ENCODE measurements around the gene HOXB3. TPM values are rescaled to one million over a fixed set of nuclear protein-coding genes. Genes with fewer than 3 reads are reported as not detected.

HOXB3 gene
- total RNA-seq, 2 experiments from 2014 or later: 8.2 to 10.3 TPM

DNA sequence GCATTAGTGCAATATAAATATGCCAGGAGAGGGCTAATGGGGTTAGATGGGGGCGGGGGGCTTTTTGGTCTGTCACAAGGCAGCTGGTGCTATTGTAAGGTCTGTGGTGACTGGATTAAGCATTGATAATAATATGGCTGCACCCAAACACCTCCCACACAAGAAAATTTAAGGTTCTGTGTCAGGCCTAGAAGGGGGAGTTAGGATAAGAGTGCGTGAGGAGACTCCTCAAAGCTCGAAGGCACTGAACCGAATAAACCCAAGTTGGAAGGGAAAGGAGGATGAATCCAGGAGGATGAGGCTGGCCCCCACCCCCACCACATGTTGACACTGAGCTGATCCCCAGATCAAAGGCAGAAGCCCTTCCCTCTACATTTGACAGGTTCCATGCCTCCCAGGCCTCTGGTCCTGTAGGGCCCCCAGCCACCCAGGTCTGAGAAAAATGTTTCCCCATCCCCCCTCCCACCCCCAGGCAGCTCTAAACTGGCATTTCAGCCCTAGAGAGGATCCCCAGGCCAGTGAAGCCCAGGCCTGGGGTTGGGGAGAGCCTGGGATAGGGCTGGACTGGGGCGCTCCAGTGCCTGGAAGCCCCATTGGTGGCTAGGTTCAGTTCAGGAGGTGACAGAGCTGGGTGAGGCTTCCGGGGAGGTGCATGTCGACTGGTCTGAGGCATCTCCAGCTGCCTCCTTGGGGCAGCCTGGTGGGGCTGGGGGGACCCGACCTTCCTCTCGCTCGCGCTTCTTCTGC lies 60.9 kb downstream of the HOXB3 start:
- no peak for ATAC-seq
- no peak for DNase-seq
- H3K4me1 Mint-ChIP-seq (ENCODE audit: low read depth): peaks cover 2% of the 10 kb centered on the region
- H3K4me3 Mint-ChIP-seq: no peak overlapping the region
- ChIA-PET POLR2A (no interaction called here), CTCF (interaction anchor here (1.6 kb wide), 1 partner anchor 13 kb away, joined by 3 read pairs; no protein-coding TSS in a partner anchor)
- peaks cover 36% of the 10 kb centered on the region for H3K27me3 Mint-ChIP-seq (ENCODE audit: low read depth)
- no peak overlapping the region for H3K27ac Mint-ChIP-seq
- H3K9me3 Mint-ChIP-seq (ENCODE audit: insufficient read depth): no peaks in the 10 kb centered on the region
- no peaks in the 10 kb centered on the region for H3K36me3 Mint-ChIP-seq (ENCODE audit: low read depth)

DNA sequence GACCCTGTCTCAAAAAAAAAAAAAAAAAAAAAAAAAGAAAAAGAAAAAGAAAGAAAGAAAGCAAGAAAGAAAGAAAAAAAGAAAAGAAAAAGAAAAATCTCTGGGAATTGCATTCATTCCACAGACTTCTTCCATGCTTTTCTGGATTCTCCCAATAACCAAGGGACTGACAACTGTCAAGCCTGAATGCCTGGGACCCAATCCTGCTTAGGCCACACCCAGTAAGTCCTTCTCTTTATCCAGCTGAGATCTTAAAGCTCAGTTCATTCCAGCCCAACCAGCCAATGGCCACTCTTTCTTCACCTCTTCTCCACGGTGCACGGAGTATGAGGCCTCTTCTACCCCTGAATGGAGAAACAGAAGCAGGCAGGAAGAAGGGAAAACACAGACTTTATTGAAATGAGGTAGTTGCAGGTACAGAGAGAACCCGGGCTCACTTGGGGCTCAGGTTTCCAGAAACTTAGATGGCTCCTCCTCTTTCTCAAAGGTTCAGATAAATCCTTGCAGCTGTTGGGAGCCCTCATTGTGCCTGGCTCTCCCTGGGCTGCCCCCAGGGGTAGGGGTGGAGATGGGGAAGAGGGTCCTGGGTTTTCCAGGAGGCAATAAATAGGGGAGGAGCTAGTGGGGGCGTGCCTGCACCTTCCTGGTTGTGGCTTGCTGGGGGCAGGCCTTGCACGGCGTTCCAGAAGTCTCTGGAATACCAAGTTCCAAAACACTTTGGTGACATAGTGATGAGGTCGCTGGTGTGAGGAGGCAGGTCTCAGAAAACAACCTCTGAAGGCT lies 61.7 kb downstream of the HOXB3 start:
- ATAC-seq (no peak), DNase-seq (no peak)
- Mint-ChIP-seq H3K36me3 (ENCODE audit: low read depth) (no peaks in the 10 kb centered on the region), H3K27ac (no peak overlapping the region), H3K9me3 (ENCODE audit: insufficient read depth) (no peaks in the 10 kb centered on the region), H3K4me1 (ENCODE audit: low read depth) (peaks cover 2% of the 10 kb centered on the region), H3K27me3 (ENCODE audit: low read depth) (peaks cover 40% of the 10 kb centered on the region), H3K4me3 (no peak overlapping the region)
- ChIA-PET POLR2A (no interaction called here), CTCF (interaction anchor here (1.6 kb wide), 1 partner anchor 13 kb away, joined by 3 read pairs; no protein-coding TSS in a partner anchor)

DNA sequence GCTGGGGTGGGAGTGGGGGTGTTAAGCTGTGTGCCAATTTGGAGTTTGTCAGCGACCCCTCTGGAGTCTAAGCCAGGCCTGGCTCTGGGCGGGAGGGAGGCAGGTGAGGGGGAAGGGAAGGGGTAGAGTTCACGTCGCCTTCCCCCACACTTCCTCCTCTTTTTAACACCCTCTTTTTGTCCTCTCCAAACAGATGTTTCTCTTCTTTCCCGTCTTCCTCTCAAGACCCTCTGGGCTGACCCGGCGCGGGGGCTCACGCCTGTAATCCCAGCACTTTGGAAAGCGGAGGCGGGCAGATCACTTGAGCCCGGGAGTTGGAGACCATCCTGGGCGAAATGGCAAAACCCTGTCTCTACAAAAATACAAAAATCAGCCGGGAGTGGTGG lies 62.5 kb downstream of the HOXB3 start:
- Mint-ChIP-seq H3K4me1 (ENCODE audit: low read depth) (peaks cover 2% of the 10 kb centered on the region), H3K4me3 (no peak overlapping the region), H3K27ac (no peak overlapping the region), H3K27me3 (ENCODE audit: low read depth) (peaks cover 46% of the 10 kb centered on the region), H3K9me3 (ENCODE audit: insufficient read depth) (no peaks in the 10 kb centered on the region), H3K36me3 (ENCODE audit: low read depth) (no peaks in the 10 kb centered on the region)
- ATAC-seq: no peak
- ChIA-PET CTCF (interaction anchor here (1.4 kb wide), 1 partner anchor 35 kb away, joined by 3 read pairs; no protein-coding TSS in a partner anchor), POLR2A (no interaction called here)
- no peak for DNase-seq

DNA sequence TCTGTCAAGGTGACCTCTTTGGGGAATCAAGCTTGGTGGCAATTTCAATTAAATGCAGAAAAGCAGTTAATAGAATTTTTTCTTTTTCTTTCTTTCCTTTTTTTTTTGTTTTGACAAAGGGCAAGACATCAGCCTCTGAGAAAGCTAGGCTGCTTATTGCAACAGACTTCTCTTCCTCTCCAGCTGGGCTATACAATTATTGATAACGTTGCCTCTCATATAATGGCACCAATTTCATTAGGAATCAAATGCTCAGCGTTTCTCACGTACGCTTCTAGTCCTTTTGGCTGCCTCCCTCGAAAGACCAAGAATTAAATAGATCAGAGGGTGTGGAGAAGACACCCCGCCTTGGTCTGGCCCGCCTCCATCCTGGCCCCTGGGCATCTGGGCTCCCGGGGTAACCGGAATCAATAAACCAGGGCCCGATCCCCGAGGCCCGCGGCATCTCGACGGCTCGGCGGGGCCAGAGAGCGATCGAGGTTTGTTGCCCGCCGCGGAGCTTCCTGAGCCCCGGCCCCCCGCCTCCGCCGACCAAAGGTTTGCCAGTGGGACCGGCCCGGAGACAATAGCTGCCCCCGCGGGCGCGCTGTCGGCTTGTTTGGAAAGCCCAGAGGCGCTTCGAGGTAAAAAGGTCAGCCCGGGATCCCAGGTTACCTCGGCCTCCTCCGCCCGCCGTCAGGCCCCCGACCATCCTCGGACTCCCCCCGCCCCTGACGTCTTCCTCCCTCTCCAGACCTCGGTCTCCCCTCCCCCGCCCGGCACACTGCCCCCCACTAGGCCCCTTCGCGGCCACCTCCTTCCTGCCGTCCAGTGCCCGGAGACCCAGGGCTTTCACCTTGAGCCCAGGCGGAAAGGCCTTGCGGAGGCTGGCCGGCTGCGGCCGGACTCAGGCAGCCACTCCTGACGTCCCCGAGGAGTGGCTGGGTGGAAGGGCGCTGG lies 63.2 kb downstream of the HOXB3 start:
- DNase-seq: no peak
- ChIA-PET POLR2A (no interaction called here), CTCF (interaction anchor here (0.8 to 1.4 kb wide), 2 partner anchors 13 to 34 kb away, joined by 3 read pairs; no protein-coding TSS in a partner anchor)
- Mint-ChIP-seq H3K4me3 (no peak overlapping the region), H3K9me3 (ENCODE audit: insufficient read depth) (no peaks in the 10 kb centered on the region), H3K36me3 (ENCODE audit: low read depth) (no peaks in the 10 kb centered on the region), H3K27ac (no peak overlapping the region), H3K4me1 (ENCODE audit: low read depth) (peaks cover 2% of the 10 kb centered on the region), H3K27me3 (ENCODE audit: low read depth) (peaks cover 47% of the 10 kb centered on the region)
- no peak for ATAC-seq

DNA sequence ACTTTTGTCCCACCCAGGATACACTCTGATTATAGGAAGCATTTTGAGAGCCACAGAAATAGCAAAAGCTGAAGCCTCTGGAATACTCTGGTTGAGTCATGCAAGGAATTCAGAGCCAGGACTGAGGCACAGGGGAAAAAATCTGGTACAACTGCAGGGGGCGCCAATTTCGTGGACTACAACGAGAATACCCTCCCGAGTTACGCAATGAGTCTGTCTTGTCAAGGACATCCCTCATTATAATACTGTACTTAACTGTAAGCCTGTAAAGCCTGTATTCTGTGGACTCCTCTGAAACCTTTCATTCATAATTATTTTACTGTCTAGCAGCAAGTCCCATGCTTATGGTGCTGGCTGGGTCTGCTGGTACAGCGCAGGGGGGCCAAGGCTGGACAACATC lies 67.0 kb downstream of the HOXB3 start:
- H3K4me1 Mint-ChIP-seq (ENCODE audit: low read depth): peaks cover 14% of the 10 kb centered on the region
- no peaks in the 10 kb centered on the region for H3K9me3 Mint-ChIP-seq (ENCODE audit: insufficient read depth)
- no peaks in the 10 kb centered on the region for H3K36me3 Mint-ChIP-seq (ENCODE audit: low read depth)
- ATAC-seq: no peak
- H3K27me3 Mint-ChIP-seq (ENCODE audit: low read depth): peaks cover 51% of the 10 kb centered on the region
- CTCF ChIA-PET: interaction anchor here (0.8 to 1.7 kb wide), 5 partner anchors 9 to 114 kb away, joined by 3 to 6 read pairs (median 3); no protein-coding TSS in a partner anchor
- H3K27ac Mint-ChIP-seq: no peak overlapping the region
- no peak for DNase-seq
- no peak overlapping the region for H3K4me3 Mint-ChIP-seq
- POLR2A ChIA-PET: interaction anchor here (0.6 kb wide), 1 partner anchor 13 kb away, joined by 3 read pairs; no protein-coding TSS in a partner anchor

DNA sequence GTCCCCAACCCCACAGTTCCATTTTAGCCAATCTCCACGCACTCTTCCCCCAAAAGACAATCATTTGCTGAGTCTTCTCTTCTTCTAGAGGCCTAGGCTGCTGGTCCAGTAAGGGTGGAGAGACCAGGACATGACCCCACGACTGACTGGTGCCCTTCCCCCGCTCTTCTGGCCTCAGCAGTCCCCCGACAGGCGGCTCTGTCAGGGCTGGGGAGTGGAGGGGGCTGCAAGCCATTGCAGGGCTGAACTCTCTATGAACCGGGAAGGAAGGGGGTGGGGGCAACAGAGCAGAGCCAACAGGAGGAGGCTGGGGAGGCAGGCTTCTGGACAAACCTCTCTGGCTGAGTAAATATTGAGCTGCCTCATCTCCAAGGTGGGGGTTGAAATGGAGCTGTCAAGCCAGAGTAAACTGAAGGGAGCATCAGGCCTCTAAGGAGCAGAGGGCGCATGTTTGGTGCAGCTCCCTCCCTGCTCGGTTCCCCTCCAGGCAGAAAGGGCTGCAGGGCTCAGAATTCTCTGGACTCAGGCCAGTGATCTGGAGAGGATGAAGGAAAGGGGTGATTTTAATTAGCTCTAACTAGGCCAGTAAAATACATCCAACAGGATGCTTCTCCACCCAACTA lies 67.9 kb downstream of the HOXB3 start:
- Mint-ChIP-seq H3K27ac (no peak overlapping the region), H3K4me3 (no peak overlapping the region), H3K4me1 (ENCODE audit: low read depth) (peaks cover 13% of the 10 kb centered on the region), H3K36me3 (ENCODE audit: low read depth) (no peaks in the 10 kb centered on the region), H3K9me3 (ENCODE audit: insufficient read depth) (no peaks in the 10 kb centered on the region), H3K27me3 (ENCODE audit: low read depth) (peaks cover 55% of the 10 kb centered on the region)
- DNase-seq (no peak), ATAC-seq (no peak)
- ChIA-PET POLR2A (interaction anchor here (0.5 to 0.6 kb wide), 2 partner anchors 13 to 26 kb away, joined by 3 read pairs; no protein-coding TSS in a partner anchor), CTCF (interaction anchor here (0.5 to 1.7 kb wide), 4 partner anchors 9 to 259 kb away, joined by 3 to 6 read pairs (median 3); no protein-coding TSS in a partner anchor)

DNA sequence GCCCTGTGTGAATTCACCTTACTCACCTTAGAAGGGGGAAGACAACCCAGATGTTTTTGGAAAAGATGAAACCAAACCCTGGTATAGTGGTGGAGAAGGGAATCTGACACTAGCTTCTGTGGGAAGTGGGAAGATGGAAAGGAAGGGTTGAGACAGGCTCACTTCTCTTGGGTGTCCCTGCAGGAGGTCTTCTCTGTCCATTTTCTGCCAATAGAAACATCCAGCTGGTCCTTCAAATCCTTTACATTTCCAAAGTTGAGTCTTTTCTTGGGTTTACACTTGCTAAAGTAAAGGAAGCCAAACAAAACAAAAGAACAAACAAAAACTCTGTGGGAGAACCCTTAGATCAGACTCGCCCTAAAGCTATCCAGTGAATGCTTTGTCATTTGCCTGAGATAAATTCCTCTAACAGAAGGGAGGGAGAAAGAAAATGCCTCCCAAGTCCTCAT lies 69.4 kb downstream of the HOXB3 start:
- H3K27me3 Mint-ChIP-seq (ENCODE audit: low read depth): peaks cover 54% of the 10 kb centered on the region
- CTCF ChIA-PET: interaction anchor here (1.1 to 1.4 kb wide), 2 partner anchors 20 to 258 kb away, joined by 3 read pairs; no protein-coding TSS in a partner anchor
- POLR2A ChIA-PET: no interaction called here
- peaks cover 13% of the 10 kb centered on the region for H3K4me1 Mint-ChIP-seq (ENCODE audit: low read depth)
- DNase-seq (no peak), ATAC-seq (no peak)
- H3K4me3 Mint-ChIP-seq: no peak overlapping the region
- no peak overlapping the region for H3K27ac Mint-ChIP-seq
- no peaks in the 10 kb centered on the region for H3K36me3 Mint-ChIP-seq (ENCODE audit: low read depth)
- H3K9me3 Mint-ChIP-seq (ENCODE audit: insufficient read depth): no peaks in the 10 kb centered on the region

DNA sequence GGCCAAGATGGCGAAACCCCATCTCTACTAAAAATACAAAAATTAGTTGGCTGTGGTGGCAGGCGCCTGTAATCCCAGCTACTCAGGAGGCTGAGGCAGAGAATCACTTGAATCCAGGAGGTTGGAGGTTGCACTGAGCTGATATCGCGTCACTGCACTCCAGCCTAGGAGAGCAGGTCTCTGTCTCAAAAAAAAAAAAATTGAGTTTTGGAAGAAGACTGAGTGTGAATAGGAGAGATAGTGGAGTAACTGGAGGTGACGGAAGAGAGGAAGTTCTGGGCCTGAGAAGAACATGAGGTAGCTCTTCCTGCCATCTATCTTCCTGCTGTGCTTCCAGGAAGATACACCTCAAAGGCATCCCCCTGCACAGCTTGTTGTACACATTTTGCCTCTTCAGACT lies 70.6 kb downstream of the HOXB3 start:
- Mint-ChIP-seq H3K9me3 (ENCODE audit: insufficient read depth) (no peaks in the 10 kb centered on the region), H3K27ac (no peak overlapping the region), H3K4me3 (no peak overlapping the region), H3K36me3 (ENCODE audit: low read depth) (no peaks in the 10 kb centered on the region), H3K27me3 (ENCODE audit: low read depth) (peaks cover 58% of the 10 kb centered on the region), H3K4me1 (ENCODE audit: low read depth) (peaks cover 22% of the 10 kb centered on the region)
- CTCF ChIA-PET: interaction anchor here (0.7 to 0.8 kb wide), 2 partner anchors 15 to 27 kb away, joined by 3 read pairs; no protein-coding TSS in a partner anchor
- DNase-seq: no peak
- no peak for ATAC-seq
- POLR2A ChIA-PET: no interaction called here

DNA sequence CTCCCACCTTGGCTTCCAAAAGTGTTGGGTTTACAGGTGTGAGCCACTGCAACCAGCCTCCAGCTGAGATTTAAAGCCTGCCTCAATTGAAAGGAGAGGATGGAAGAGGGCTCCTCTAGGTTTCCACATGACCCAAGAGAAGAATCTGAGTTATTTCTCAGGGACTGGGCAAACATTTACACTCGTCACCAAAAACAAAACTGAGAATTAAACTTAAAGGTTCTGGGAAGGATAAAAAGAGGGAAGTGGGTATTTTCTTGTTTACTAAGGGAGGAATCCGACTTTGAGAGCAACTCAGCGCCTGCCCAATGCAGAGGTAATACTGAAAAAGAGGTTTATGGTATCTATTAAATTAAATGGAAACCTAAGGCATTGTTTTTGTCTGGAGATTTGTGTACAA lies 72.6 kb downstream of the HOXB3 start:
- Mint-ChIP-seq H3K4me3 (no peak overlapping the region), H3K27me3 (ENCODE audit: low read depth) (peaks cover 45% of the 10 kb centered on the region), H3K27ac (no peak overlapping the region), H3K36me3 (ENCODE audit: low read depth) (no peaks in the 10 kb centered on the region), H3K4me1 (ENCODE audit: low read depth) (peaks cover 42% of the 10 kb centered on the region), H3K9me3 (ENCODE audit: insufficient read depth) (no peaks in the 10 kb centered on the region)
- ATAC-seq: no peak
- ChIA-PET POLR2A (no interaction called here), CTCF (no interaction called here)
- no peak for DNase-seq

DNA sequence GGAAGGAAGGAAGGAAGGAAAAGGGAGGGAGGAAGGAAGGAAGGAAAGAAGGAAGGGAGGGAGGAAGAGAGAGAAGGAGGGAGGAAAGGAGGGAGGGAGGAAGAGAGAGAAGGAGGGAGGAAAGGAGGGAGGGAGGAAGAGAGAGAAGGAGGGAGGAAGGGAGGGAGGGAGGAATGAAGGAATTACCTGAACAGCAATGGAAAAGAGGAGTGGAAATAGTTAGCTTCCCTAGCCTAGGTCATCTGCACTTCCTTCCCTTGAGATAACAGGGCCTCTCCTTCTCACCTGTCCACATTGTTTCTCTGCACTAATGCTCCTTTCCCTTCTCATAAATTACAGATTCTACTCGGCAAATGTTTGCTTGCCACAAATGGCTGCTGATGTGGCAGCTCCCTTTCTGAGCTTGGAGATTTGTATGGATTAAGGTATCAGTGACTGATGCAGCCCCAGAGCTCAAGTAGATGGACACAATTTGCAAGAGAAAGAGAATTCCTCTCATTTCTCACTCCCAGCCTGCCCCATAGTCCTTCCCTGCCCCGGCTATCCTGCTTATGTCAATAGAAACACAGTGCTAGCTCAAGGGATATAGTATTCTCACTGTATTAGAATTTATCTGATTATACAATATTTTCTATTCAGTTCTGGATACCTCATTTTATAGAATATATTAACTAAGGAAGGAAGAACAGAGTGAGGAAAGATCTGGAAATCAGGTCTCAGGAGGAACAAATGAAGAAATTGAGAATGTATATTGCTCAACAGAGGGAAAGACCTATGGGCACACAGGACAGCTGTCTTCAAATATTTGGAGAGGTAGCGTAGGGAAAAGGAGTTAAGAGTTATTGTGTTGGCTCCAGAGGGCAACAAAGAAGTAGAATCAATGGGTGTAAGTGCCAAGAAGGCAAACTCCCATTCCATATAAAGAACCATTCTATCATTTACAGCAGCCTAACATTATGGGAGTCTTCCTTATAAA lies 73.8 kb downstream of the HOXB3 start:
- H3K4me1 Mint-ChIP-seq (ENCODE audit: low read depth): peaks cover 53% of the 10 kb centered on the region
- ChIA-PET POLR2A (no interaction called here), CTCF (interaction anchor here (1.0 to 1.1 kb wide), 2 partner anchors 13 to 19 kb away, joined by 3 read pairs; no protein-coding TSS in a partner anchor)
- H3K27ac Mint-ChIP-seq: no peak overlapping the region
- no peak for ATAC-seq
- no peaks in the 10 kb centered on the region for H3K36me3 Mint-ChIP-seq (ENCODE audit: low read depth)
- DNase-seq: no peak
- no peaks in the 10 kb centered on the region for H3K9me3 Mint-ChIP-seq (ENCODE audit: insufficient read depth)
- no peak overlapping the region for H3K4me3 Mint-ChIP-seq
- H3K27me3 Mint-ChIP-seq (ENCODE audit: low read depth): peaks cover 40% of the 10 kb centered on the region

Measured in activated CD8-positive, alpha-beta T cell treated with anti-CD3 and anti-CD28 coated beads, Interleukin-2, amount 10 ng/mL, durations not matched to agents 7 days and 5 days (primary cell).